AG09319 (cell line): ENCODE results near the gene ZNF346.
"Not testable (repeated sequence)": the region's sequence is repeated elsewhere in the genome, so short reads cannot be mapped to it uniquely, and the experiment has no call there.

ENCODE experiments used
- DNase-seq: peaks from one replicate; pipeline ENCODE4 v3.0.0-alpha.2; 2010; ENCODE audit warnings: low read depth; ENCODE audit errors: extremely low read depth
- TF ChIP-seq, protein P1 (sequence below): IDR thresholded peaks from 2 replicates; pipeline ENCODE4 v1.5.1; 2011; ENCODE audit warnings: low read depth, mild to moderate bottlenecking, inconsistent platforms, low read length, moderate library complexity

ZNF346 gene

DNA sequence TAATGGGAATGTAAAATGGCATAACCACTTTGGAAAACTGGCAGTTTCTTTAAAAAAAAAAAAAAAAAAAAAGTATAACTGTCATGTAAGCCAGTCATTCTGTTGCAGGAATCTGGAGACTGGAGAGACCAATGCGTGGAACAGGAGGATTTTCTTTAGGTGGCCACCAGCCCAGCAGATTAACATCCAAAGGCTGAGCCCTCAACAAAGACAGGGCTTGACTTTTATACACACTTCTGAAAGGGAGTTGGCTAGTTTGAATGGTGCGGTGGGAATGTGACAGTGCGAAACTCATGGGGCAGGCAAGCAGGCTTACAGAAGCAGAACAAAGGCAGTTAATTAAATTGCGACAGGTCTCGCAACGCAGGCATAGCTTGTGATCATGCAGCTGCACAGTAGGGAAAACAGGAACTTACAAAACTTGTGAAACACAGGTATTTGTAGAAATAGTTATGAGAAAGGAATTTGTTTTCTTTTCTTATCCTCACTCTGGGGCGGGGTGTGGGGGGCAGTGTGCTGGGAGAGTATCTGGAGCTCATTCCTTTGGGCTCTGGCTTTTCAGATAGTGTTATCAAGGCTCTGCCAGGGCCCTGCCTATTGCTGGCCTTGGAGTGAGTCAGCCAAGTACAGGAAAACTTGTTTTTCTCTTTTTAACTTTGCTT lies 27.9 kb upstream of the ZNF346 start:
- TF ChIP-seq, protein P1, sequence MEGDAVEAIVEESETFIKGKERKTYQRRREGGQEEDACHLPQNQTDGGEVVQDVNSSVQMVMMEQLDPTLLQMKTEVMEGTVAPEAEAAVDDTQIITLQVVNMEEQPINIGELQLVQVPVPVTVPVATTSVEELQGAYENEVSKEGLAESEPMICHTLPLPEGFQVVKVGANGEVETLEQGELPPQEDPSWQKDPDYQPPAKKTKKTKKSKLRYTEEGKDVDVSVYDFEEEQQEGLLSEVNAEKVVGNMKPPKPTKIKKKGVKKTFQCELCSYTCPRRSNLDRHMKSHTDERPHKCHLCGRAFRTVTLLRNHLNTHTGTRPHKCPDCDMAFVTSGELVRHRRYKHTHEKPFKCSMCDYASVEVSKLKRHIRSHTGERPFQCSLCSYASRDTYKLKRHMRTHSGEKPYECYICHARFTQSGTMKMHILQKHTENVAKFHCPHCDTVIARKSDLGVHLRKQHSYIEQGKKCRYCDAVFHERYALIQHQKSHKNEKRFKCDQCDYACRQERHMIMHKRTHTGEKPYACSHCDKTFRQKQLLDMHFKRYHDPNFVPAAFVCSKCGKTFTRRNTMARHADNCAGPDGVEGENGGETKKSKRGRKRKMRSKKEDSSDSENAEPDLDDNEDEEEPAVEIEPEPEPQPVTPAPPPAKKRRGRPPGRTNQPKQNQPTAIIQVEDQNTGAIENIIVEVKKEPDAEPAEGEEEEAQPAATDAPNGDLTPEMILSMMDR: no peak
- no peak for DNase-seq

DNA sequence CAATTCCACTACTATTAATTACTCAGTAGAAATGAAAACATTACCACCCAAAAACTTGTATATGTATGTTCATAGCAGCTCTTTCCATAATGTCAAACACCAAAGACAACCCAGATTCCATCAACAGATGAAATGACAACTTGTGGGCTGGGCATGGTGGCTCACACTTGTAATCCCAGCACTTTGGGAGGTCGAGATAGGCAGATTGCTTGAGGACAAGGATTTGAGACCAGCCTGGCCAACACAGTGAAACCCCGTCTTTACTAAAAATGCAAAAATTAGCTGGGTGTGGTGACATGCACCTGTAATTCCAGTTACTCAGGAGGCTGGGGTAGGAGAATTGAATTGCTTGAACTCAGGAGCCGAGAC lies 27.4 kb upstream of the ZNF346 start:
- no peak for DNase-seq
- TF ChIP-seq, protein P1: no peak

DNA sequence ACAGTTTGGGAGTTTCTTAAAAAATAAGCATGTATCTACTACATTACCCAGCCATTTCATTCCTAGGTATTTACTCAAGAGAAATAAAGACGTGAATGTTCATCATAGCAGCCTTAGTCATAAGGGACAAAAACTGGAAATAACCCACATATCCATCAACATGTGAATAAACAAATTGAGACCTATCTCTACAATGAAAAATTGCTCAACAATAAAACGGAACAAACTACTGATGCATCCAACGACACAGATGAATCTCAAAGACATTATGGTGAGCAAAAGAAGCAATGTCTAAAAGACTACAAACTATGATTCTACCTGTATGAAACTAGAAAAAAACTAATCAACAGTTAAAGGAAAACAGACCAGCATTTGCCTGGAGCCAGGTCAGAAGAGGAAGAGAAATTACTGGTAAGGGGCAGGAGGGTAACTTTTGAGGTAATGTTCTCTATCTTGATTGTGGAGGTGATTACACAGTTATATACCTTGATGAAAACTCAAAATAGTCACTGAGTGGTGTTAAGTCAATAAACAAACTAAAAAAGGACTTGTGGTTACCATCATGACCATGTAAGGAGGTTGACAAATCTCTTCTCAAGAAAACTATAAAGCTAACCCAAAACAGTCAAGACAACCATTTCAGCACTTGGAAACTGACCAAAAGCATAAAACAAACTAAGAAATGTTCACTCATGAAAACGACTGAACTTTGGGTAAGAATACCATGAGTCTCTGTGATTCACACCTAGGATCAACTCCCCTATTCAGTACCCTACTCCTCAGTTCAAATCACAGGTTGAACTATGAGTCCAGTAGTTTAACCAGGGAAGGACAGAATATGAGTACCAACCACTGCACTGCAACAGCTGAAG lies 26.4 kb upstream of the ZNF346 start:
- TF ChIP-seq, protein P1: no peak
- no peak for DNase-seq

DNA sequence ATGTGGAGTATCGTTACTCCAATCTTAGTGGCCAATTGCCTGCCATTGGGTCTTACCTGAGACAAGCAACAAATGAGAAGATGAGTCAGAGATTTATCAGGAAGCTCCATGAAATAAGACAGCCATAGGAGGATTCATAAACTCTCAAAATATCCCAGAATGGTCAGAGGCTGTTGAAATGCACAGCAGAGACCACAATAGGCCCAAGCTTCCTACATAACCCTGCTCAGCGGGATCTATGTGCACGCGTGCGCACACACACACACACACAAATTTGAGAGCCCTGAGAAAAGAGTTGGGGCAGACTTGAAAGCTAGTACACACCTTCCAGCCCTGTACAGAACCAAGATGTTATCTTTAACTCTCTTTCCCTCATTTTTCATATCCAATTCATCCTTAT lies 25.7 kb upstream of the ZNF346 start:
- TF ChIP-seq, protein P1: no peak
- DNase-seq: no peak

DNA sequence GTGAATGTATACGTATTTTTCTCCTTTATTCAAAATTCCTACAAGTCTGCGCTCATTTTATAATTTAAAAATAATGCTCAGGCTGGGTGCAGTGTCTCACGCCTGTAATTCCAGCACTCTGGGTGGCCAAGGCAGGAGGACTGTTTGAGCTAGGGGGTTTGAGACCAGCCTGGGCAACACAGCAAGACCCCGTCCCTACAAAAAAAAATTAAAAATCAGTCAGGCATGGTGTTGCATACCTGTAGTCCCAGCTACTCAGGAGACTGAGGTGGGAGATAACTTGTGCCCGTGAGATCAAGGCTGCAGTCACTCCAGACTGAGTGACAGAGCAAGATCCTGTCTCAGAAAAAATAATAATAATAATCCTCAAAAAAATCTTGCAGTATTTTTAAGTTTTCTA lies 23.7 kb upstream of the ZNF346 start:
- no peak for DNase-seq
- TF ChIP-seq, protein P1: no peak

DNA sequence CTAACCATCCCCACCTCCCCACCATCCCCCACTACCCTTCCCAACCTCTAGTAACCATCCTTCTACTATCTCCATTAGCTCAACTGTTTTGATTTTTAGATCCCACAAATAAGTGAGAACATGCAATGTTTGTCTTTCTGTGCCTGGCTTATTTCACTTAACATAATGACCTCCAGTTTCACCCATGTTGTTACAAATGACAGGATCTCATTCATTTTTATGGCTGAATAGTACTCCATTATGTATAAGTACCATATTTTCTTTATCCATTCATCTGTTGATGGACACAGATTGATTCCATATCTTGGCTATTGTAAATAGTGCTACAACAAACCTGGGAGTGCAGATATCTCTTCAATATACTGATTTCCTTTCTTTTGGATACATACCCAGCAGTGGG lies 23.0 kb upstream of the ZNF346 start:
- not testable (repeated sequence) for DNase-seq

DNA sequence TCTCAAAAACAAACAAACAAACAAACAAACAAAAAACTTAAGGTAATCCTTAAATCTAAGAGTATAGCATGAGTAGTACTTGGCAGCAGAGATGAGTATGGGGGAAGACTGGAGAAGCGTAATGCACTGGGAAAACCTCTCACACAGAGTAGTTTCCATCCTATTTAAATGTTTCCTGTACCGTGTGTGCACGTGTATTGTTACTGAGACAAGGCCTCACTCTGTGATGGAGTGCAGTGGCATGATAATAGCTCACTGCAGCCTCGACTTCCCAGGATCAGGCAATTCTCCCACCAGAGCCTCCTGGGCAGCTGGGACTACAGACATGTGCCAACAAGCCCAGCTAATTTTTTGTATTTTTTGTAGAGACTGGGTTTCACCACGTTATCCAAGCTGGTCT lies 18.8 kb upstream of the ZNF346 start:
- TF ChIP-seq, protein P1: no peak
- DNase-seq: no peak
